ENCODE measurements around the gene SCARF1. TPM values are rescaled to one million over a fixed set of nuclear protein-coding genes. Genes with fewer than 3 reads are reported as not detected.

Gene SCARF1
- total RNA-seq, 1 experiment from 2014 or later = 0.14 TPM

GRCh38 chr17:1643293-1643998, 2.1 kb downstream of the SCARF1 start:
- peak overlapping the region; percentile 79 for H3K4me3 Mint-ChIP-seq (ENCODE audit: unreplicated experiment)
- Histone ChIP-seq H3K9me3 (no peaks in the 10 kb centered on the region), H3K36me3 (ENCODE audit: control insufficient read depth, insufficient read depth, low read length) (no peaks in the 10 kb centered on the region; the same call in 1 of the 2 replicates), H3K4me1 (peaks cover 13% of the 10 kb centered on the region; the same call in 1 of the 2 replicates), H3K27me3 (replicated peaks; ENCODE audit: control insufficient read depth, insufficient read depth, low read length) (no peaks in the 10 kb centered on the region), H3K4me3 (ENCODE audit: low read depth, low read length) (peak overlapping the region; percentile 60)
- H3K27ac Mint-ChIP-seq (ENCODE audit: unreplicated experiment) = peak overlapping the region; percentile 10
- DNase-seq = peak; percentile 91 to 92
- CTCF ChIA-PET = interaction anchor here (0.6 to 1.2 kb wide), 8 partner anchors 13 to 389 kb away, joined by 3 to 7 read pairs (median 4); no protein-coding TSS in a partner anchor
- no peaks in the 10 kb centered on the region for H3K4me1 Mint-ChIP-seq (ENCODE audit: low read depth, unreplicated experiment)
- TF ChIP-seq CTCF (IDR thresholded peaks at IDR 0.05; ENCODE audit: insufficient read depth in 1 of 2, low read depth in 1 of 2, low read length in 1 of 2, severe bottlenecking in 1 of 2, unreplicated experiment in 1 of 2) = peak; percentile 23 to 49
- intact Hi-C loops (cut with micrococcal nuclease; ENCODE audit: unreplicated experiment) = loop anchor here (1.0 kb wide), 1 partner anchor 15 kb away; the partner anchor contains the start of gene SLC43A2
- H3K9me3 Mint-ChIP-seq (ENCODE audit: unreplicated experiment) = no peaks in the 10 kb centered on the region
- peaks cover 9% of the 10 kb centered on the region for H3K36me3 Mint-ChIP-seq (ENCODE audit: insufficient read depth, unreplicated experiment)
- no TSS peak for BruUV-seq (replicated peaks)
- H3K27me3 Mint-ChIP-seq (ENCODE audit: insufficient read depth, unreplicated experiment) = no peaks in the 10 kb centered on the region
- POLR2A ChIA-PET = interaction anchor here (1.2 kb wide), 1 partner anchor 73 kb away, joined by 4 read pairs; no protein-coding TSS in a partner anchor

- Mint-ChIP-seq H3K4me1 (ENCODE audit: low read depth, unreplicated experiment) (no peaks in the 10 kb centered on the region), H3K9me3 (ENCODE audit: unreplicated experiment) (no peaks in the 10 kb centered on the region), H3K27me3 (ENCODE audit: insufficient read depth, unreplicated experiment) (no peaks in the 10 kb centered on the region), H3K4me3 (ENCODE audit: unreplicated experiment) (no peak overlapping the region), H3K36me3 (ENCODE audit: insufficient read depth, unreplicated experiment) (peaks cover 9% of the 10 kb centered on the region), H3K27ac (ENCODE audit: unreplicated experiment) (no peak overlapping the region)
- no peak for DNase-seq
- Histone ChIP-seq H3K9me3 (no peaks in the 10 kb centered on the region), H3K36me3 (ENCODE audit: control insufficient read depth, insufficient read depth, low read length) (no peaks in the 10 kb centered on the region), H3K4me1 (peaks cover 9% of the 10 kb centered on the region; the same call in 1 of the 2 replicates), H3K4me3 (ENCODE audit: low read depth, low read length) (no peak overlapping the region), H3K27me3 (replicated peaks; ENCODE audit: control insufficient read depth, insufficient read depth, low read length) (no peaks in the 10 kb centered on the region)
- ChIA-PET POLR2A (interaction anchor here (1.3 kb wide), 1 partner anchor 76 kb away, joined by 3 read pairs; no protein-coding TSS in a partner anchor), CTCF (interaction anchor here (0.9 kb wide), 1 partner anchor 11 kb away, joined by 3 read pairs; no protein-coding TSS in a partner anchor)
- intact Hi-C loops (cut with micrococcal nuclease; ENCODE audit: unreplicated experiment) = no loop called here
- TF ChIP-seq CTCF (IDR thresholded peaks at IDR 0.05; ENCODE audit: insufficient read depth in 1 of 2, low read depth in 1 of 2, low read length in 1 of 2, severe bottlenecking in 1 of 2, unreplicated experiment in 1 of 2) = no peak
- BruUV-seq (replicated peaks) = no TSS peak
Measured at GRCh38 chr17:1641065-1641403, 4.5 kb downstream of the SCARF1 start.

- BruUV-seq (replicated peaks) = no TSS peak
- no peak for TF ChIP-seq CTCF (IDR thresholded peaks at IDR 0.05; ENCODE audit: insufficient read depth in 1 of 2, low read depth in 1 of 2, low read length in 1 of 2, severe bottlenecking in 1 of 2, unreplicated experiment in 1 of 2)
- peaks cover 9% of the 10 kb centered on the region; the same call in 1 of the 2 replicates for H3K4me1 ChIP-seq
- DNase-seq = no peak
- POLR2A ChIA-PET = interaction anchor here (1.3 kb wide), 1 partner anchor 76 kb away, joined by 3 read pairs; no protein-coding TSS in a partner anchor
- CTCF ChIA-PET = interaction anchor here (0.5 to 0.9 kb wide), 2 partner anchors 10 to 304 kb away, joined by 3 to 5 read pairs; no protein-coding TSS in a partner anchor
- Mint-ChIP-seq H3K4me3 (ENCODE audit: unreplicated experiment) (no peak overlapping the region), H3K4me1 (ENCODE audit: low read depth, unreplicated experiment) (no peaks in the 10 kb centered on the region), H3K9me3 (ENCODE audit: unreplicated experiment) (no peaks in the 10 kb centered on the region), H3K36me3 (ENCODE audit: insufficient read depth, unreplicated experiment) (peaks cover 9% of the 10 kb centered on the region), H3K27me3 (ENCODE audit: insufficient read depth, unreplicated experiment) (no peaks in the 10 kb centered on the region), H3K27ac (ENCODE audit: unreplicated experiment) (no peak overlapping the region)
- intact Hi-C loops (cut with micrococcal nuclease; ENCODE audit: unreplicated experiment) = no loop called here
- H3K4me3 ChIP-seq (ENCODE audit: low read depth, low read length) = no peak overlapping the region
- no peaks in the 10 kb centered on the region for H3K27me3 ChIP-seq (replicated peaks; ENCODE audit: control insufficient read depth, insufficient read depth, low read length)
- no peaks in the 10 kb centered on the region for H3K36me3 ChIP-seq (ENCODE audit: control insufficient read depth, insufficient read depth, low read length)
- H3K9me3 ChIP-seq = no peaks in the 10 kb centered on the region
Measured at GRCh38 chr17:1640329-1641064, 5.0 kb downstream of the SCARF1 start.
